ENCODE measurements around the gene MYBPH.

The MYBPH gene

DNA sequence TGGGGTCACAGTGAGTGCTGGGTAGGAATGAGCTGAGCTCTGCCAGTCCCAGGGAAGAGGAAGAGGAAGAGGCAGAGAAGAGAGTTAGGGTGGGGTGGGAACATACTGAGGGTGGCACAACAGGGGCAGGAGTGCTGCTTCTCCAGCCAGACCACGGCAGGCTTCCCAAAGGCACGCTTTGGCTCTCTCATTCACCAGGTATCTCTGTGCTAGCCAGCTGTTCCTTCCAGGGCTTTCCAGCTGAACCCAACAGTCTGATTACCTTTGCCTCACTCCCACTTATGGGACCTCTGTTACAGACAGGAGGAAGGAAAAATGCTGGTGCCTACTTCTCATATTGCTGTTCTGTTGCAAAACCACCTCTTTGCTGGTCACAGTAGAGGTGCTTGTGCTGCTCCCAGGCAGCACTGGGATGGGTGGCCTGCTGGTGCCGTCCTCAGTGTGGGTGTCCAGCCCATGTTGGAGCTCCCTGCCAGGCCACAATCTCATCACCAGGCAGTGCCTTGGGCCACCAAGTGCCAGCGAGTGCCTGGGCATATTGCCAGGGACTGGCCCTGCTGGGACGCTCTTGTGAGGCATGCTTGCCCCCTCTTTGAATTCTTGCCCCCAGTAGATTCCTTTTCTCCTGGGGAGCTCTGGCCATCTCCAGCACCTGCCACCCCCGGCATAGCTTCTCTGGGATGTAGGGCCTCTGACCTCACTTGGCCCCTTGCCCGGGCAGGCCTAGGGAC, 46.0 kb downstream of the MYBPH start:
- DNase-seq (ENCODE audit: low spot score) = no peak

DNA sequence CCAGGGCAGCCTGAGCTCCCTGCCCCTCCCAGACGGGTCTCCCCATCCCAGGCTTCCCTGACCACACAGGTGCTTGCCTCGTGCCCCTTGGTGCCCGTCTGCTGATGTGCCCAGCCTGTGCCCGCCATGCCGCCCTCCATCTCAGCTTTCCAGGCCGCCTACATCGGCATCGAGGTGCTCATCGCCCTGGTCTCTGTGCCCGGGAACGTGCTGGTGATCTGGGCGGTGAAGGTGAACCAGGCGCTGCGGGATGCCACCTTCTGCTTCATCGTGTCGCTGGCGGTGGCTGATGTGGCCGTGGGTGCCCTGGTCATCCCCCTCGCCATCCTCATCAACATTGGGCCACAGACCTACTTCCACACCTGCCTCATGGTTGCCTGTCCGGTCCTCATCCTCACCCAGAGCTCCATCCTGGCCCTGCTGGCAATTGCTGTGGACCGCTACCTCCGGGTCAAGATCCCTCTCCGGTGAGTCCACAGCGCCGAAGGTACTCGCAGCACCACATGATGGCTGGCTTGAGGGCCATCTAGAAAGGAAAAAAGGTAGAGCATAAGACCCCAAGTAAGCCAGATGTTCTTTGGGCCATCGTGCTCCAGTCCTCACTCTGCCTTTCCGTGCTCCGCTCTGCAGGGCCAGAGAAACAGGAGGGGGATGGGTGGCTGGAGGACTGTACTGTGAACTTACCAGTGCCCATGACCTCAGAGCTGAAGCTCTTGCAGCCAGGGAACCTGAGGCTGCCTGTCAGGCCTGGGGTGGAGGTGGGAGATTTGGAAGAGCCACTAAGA, 46.7 kb downstream of the MYBPH start:
- DNase-seq (ENCODE audit: low spot score) = no peak

DNA sequence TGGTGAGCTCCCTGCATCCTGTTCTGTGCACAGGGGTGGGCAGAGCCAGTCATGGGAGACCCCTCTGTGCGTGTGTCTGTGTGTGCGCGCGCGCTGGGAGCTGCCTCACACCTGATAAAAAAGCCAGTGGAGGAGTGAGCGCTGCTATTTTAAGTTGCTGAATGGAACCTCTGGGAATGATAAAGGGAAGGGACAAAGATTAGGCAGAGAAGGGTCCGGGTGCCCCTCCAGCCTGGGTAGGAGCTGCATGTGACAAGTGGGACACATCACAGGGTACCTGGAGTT, 47.3 kb downstream of the MYBPH start:
- no peak for DNase-seq (ENCODE audit: low spot score)

GRCh38 chr1:203127666-203128430, 47.8 kb downstream of the MYBPH start, which contains the start of gene ADORA1:
Gene ADORA1, plus strand, starts transcription at chr1:203127726. Its CDS starts 1,116 bp downstream, at chr1:203128842.
- DNase-seq (ENCODE audit: low spot score) = no peak

DNA sequence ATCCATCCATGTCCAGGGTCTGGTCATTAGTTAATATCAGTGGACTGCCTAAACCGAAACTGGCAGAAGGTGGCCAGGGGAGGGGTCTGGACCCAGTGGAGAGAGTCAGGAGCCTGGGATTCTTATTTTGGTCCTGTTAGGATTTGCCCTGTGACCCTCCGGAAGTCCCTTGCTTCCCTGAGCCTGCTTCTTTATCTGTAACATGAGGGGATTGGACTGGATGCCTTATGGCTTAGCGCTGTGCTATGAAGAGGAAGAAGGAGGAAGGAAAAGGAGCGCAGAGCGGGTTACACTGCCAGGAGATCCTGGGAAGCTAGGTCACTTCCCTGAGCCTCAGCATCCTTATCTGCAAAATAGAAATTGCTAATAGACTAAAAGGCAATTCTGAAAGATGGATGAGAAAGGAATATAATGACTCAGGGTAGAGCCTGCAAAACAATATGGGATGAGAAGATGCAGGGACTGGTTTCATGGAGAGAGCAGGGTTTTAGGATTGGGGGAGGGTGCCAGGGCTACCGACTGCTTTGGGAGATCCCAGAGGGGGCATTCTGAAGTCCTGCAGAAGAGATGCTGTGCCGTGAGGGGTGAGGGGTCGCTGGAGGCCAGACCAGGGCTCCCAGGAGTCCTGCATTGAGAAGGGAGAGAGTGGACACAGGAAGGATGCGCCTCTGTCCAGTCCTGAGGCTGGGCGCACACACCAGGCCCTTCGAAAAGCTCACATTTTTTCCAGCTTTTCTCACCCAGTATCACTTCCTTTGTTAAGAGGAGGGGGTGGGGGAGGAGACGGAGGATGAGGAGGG, 48.6 kb downstream of the MYBPH start:
- no peak for DNase-seq (ENCODE audit: low spot score)

GRCh38 chr1:203126151-203126865, 49.3 kb downstream of the MYBPH start:
- no peak for DNase-seq (ENCODE audit: low spot score)

- DNase-seq (ENCODE audit: low spot score) = no peak
These were observed 50.9 kb downstream of the MYBPH start for GRCh38 chr1:203124546-203125317.

DNA sequence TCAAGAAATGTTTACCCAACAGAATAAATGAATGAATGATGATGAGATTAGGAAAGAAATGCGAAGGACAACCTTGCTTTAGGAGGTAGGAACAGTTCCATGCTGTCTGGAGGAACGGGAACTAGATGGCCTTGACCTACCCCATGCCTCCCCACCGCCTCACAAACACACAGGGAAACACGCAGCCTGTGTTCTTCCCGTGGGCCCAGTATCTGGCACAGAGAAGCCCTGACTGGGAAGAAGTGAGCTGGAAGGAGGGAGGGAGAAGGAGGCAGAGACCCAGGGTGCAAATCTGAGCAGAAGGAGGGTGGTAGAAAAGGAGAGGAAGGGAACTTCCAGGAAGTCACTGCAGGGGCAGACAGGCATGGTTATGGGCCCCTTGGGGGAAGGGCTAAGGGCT, 51.6 kb downstream of the MYBPH start:
- DNase-seq (ENCODE audit: low spot score) = no peak

DNA sequence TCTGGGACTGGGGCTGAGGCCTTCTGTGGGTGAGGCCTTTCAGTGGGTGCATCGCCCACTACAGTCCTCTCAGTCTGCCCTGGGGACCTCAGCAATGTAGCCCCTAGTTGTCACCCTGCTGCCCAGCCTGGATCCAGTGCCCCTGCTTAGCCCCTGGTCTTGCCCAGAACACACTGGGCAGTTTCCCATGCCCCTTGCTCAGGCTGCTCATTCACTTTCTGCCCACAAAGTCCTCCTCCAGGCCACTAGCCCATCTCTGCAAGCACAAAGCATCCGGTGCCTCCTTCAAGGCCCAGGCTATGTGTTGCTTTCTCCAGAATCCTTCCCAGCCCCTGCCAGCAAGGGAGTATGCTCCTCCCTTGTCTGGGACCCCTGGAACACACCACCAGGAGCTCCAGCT, 53.5 kb downstream of the MYBPH start:
- no peak for DNase-seq (ENCODE audit: low spot score)

DNA sequence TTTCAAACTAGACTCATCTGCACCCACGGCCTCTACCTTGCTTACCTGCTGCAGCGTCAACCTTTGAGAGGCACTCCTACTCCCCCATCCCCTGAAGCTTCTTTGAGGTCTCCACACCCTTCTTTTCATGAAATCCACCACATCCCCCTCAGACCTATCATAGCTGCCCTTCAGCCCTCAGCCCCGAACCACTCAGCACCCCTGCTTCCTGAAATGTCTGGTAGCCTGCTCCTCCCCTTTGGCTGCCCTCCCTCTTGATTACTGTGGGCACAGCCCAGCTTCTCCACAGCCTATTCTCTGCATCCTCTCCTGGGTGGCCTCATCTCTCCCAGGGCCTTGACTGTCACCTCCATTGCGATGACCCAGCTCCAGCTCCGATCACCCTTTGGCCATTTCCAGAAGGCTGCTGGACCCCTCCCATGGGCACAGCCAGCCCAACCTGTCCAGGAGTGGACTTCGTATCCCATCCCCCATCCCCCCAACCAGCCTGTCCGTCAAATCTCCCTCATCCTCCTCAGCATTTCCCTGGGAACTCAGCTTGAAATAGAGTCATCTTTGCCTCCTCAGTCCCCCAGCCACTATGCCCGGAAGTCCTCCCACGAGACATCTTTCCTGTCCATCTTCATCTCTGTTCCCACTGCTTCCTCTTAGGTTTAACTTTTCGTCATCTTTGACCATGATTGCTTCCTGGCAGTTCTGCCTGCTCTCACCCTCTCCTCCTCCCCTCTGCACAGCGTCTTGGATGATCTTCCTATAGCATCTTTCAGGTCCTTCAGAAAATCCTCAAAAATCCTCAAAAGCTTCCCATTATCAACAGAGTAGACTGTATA, 54.2 kb downstream of the MYBPH start:
- DNase-seq (ENCODE audit: low spot score) = no peak

- DNase-seq (ENCODE audit: low spot score) = no peak
These were observed 55.1 kb downstream of the MYBPH start for GRCh38 chr1:203120325-203121153.
